DND-41 (cell line): ENCODE data around the gene RBM34.

ENCODE experiments used
- ATAC-seq: fragments of 200-7000 bp; cut with Tn5 transposase; 3 replicates; pipeline ENCODE4 v1.9.1; 2021; ENCODE audit warnings: low read depth; ENCODE audit not compliant: insufficient read depth
- DNase-seq: peaks from one replicate; pipeline ENCODE4 v3.0.0-alpha.2; 2020
- H2AFZ ChIP-seq: 2 replicates; pipeline ENCODE4 v1.6.0; 2012; ENCODE audit warnings: low read depth, low read length
- H3K27ac ChIP-seq: 2 replicates; pipeline ENCODE4 v1.5.1; 2012; ENCODE audit warnings: low read length, inconsistent platforms
- H3K27me3 ChIP-seq: fragments of 200-600 bp; sonication (generic); 2 replicates; pipeline ENCODE4 v1.6.0; 2012; ENCODE audit warnings: low read length, mild to moderate bottlenecking, inconsistent platforms; ENCODE audit not compliant: insufficient read depth, poor library complexity
- H3K36me3 ChIP-seq: 2 replicates; pipeline ENCODE4 v1.5.1; 2012; ENCODE audit warnings: low read length, inconsistent platforms; ENCODE audit not compliant: insufficient read depth
- H3K4me1 ChIP-seq: 2 replicates; pipeline ENCODE4 v1.5.1; 2012; ENCODE audit warnings: mild to moderate bottlenecking, low read length; ENCODE audit not compliant: insufficient read depth
- H3K4me2 ChIP-seq: 2 replicates; pipeline ENCODE4 v1.6.0; 2012; ENCODE audit warnings: mild to moderate bottlenecking, moderate library complexity, low read length, inconsistent platforms; ENCODE audit not compliant: insufficient read depth
- H3K4me3 ChIP-seq, 2 experiments: fragments of 200-600 bp in 1 of 2; shearing (Covaris generic) in 1 of 2; 2 replicates each; pipeline ENCODE4 v1.5.1; 2012 to 2016; ENCODE audit warnings: inconsistent platforms in 2 of 2, low read length in 2 of 2, mild to moderate bottlenecking in 2 of 2, low read depth in 1 of 2, moderate library complexity in 1 of 2
- H3K79me2 ChIP-seq: 2 replicates; pipeline ENCODE4 v1.6.0; 2012; ENCODE audit warnings: low read length, inconsistent platforms; ENCODE audit not compliant: insufficient read depth
- H3K9ac ChIP-seq: 2 replicates; pipeline ENCODE4 v1.6.0; 2012; ENCODE audit warnings: low read depth, mild to moderate bottlenecking, inconsistent platforms, low read length, moderate library complexity
- H3K9me3 ChIP-seq: 2 replicates; pipeline ENCODE4 v1.5.1; 2012; ENCODE audit warnings: low read length, moderate library complexity, mild to moderate bottlenecking, inconsistent platforms; ENCODE audit not compliant: insufficient read depth, severe bottlenecking
- H4K20me1 ChIP-seq: 2 replicates; pipeline ENCODE4 v1.6.0; 2012; ENCODE audit warnings: low read length; ENCODE audit not compliant: insufficient read depth
- EZH2 ChIP-seq: IDR thresholded peaks from 3 replicates; pipeline ENCODE4 v1.6.1; 2012; ENCODE audit warnings: borderline replicate concordance, low read depth, mild to moderate bottlenecking, moderate library complexity, low read length, inconsistent platforms; ENCODE audit not compliant: severe bottlenecking
- TF ChIP-seq, protein P1 (sequence below): IDR thresholded peaks from 2 replicates; pipeline ENCODE4 v1.5.1; 2012; ENCODE audit warnings: borderline replicate concordance, low read length, moderate library complexity, mild to moderate bottlenecking; ENCODE audit not compliant: poor library complexity, severe bottlenecking; ENCODE audit errors: extremely low read depth

Gene RBM34

DNA sequence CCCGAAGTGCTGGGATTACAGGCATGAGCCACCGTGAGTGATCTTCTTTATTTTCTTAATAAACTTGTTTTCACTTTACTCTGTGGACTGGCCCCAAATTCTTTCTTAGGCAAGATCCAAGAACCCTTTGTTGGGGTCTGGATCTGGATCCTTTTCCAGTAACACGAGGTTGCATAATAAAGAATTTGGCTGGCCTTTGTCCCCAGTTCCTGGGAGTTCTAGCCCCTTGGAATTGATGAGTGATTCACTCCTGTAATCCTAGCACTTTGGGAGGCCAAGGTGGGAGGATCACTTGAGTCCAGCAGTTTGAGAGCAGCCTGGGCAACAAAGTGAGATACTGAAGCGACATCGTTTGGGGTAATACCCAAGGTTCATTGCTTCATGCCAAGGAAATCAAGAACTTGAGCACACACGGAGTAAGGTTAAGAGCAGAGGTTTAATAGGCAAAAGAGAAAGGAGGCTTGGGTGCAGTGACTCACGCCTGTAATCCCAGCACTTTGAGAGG, 30.2 kb downstream of the RBM34 start:
- Histone ChIP-seq H3K9ac (no peak overlapping the region), H4K20me1 (peaks cover 19% of the 10 kb centered on the region; the same call in 1 of the 2 replicates), H3K9me3 (no peaks in the 10 kb centered on the region), H3K27ac (no peak overlapping the region), H2AFZ (no peak overlapping the region), H3K27me3 (no peaks in the 10 kb centered on the region), H3K79me2 (peaks cover 35% of the 10 kb centered on the region), H3K4me2 (no peak overlapping the region), H3K4me3 (no peak overlapping the region), H3K4me1 (peaks cover 29% of the 10 kb centered on the region), H3K36me3 (peaks cover 53% of the 10 kb centered on the region)
- ATAC-seq (no peak), DNase-seq (no peak)
- no peak for TF ChIP-seq EZH2
- TF ChIP-seq, protein P1, sequence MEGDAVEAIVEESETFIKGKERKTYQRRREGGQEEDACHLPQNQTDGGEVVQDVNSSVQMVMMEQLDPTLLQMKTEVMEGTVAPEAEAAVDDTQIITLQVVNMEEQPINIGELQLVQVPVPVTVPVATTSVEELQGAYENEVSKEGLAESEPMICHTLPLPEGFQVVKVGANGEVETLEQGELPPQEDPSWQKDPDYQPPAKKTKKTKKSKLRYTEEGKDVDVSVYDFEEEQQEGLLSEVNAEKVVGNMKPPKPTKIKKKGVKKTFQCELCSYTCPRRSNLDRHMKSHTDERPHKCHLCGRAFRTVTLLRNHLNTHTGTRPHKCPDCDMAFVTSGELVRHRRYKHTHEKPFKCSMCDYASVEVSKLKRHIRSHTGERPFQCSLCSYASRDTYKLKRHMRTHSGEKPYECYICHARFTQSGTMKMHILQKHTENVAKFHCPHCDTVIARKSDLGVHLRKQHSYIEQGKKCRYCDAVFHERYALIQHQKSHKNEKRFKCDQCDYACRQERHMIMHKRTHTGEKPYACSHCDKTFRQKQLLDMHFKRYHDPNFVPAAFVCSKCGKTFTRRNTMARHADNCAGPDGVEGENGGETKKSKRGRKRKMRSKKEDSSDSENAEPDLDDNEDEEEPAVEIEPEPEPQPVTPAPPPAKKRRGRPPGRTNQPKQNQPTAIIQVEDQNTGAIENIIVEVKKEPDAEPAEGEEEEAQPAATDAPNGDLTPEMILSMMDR = no peak

DNA sequence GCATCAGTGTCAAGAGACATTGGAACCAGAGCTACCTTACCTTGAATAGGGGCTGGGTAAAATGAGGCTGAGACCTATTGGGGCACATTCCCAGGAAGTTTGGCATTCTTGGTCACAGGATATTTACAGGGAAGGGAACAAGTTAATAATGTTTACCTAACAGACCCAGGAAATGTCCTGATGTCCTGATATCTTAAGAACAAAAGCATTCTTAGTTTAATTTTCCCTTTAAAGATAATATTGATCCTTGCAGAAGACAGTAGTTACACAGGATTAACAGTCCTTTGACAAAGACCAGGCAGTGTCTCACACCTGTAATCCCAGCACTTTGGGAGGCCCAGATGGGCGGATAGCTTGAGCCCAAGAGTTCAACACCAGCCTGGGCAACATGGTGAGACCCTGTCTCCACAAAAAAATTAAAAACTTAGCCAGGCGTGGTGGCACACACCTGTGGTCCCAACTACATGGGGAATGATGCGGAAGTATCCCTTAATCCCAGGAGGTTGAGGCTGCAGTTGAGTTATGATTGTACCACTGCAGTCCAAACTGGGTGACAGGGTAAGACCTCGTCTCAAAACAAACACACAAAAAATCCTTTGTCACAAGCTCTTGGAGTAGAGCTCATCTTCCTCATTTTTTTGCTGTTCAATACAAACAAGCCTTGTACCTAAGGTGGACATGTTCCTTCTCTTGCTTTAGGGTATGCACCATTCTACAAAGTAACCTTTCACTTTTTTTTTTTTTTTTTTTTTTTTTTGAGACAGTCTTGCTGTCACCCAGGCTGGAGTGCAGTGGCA, 31.1 kb downstream of the RBM34 start:
- Histone ChIP-seq H3K4me2 (no peak overlapping the region; the same call in 1 of the 2 replicates), H3K9ac (peak overlapping the region; percentile 83; the same call in 1 of the 2 replicates), H3K4me3 (no peak overlapping the region), H3K9me3 (no peaks in the 10 kb centered on the region), H3K27ac (peak overlapping the region; percentile 87), H3K27me3 (no peaks in the 10 kb centered on the region), H4K20me1 (peaks cover 22% of the 10 kb centered on the region; the same call in 1 of the 2 replicates), H3K79me2 (peaks cover 43% of the 10 kb centered on the region), H3K4me1 (peaks cover 33% of the 10 kb centered on the region), H3K36me3 (peaks cover 49% of the 10 kb centered on the region), H2AFZ (peak overlapping the region; percentile 81)
- TF ChIP-seq, protein P1 = no peak
- TF ChIP-seq EZH2 = no peak
- DNase-seq (no peak), ATAC-seq (no peak)

DNA sequence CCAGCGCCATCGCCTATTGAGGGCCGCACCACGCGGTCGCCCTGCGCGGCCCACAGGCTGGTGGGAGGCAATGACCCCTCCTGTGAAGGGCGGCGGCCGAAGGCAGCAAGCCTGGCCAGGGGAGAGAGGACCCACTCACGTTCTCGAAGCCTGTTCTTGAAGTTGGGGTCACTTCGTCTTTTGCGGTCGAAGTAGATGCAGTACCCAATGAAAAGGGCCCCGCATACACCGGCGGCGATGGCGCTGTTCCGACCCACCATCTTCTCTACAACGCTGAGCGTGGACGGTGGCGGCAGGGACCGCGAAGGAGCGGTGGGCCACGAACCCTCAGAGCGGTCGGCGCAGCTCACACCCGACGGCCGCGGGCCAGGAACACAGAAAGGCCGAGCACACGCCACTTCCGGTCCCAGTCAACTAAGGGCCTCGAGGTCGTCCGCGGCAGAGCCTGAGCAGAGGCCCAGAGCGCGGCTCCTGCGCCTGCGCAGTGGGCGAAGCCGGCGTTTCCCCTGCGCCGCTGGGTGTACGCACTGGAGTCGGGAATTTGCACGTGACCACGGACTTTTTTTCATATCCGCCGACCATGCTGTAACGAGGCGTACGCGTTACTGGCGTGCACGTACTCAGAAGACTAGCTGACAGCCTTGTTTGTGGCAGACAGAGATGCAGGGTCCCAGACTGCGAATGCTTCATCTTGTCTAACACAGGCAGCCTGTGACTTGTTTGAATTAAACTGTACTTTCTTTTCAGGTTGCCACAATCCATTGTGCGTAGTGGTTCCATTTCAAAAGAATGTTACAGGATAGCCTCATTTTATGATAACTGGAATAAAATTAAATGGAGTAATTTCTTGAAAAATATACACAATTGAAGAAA, 32.4 kb downstream of the RBM34 start, which contains the start of gene TOMM20:
TOMM20 (minus strand) TSS at position 382 of the 873 bp plus-strand sequence; CDS start at position 260, 122 bp downstream.
- Histone ChIP-seq H3K4me3 (peak within 1 kb of the TSS; percentile 76 to 80), H3K27ac (peak within 1 kb of the TSS; percentile 87), H2AFZ (peak within 1 kb of the TSS; percentile 85), H3K4me1 (peaks cover 40% of the 10 kb centered on the region), H3K9me3 (no peaks in the 10 kb centered on the region), H3K79me2 (peaks cover 56% of the 10 kb centered on the region), H3K9ac (peak within 1 kb of the TSS; percentile 83), H4K20me1 (peaks cover 30% of the 10 kb centered on the region), H3K36me3 (peaks cover 48% of the 10 kb centered on the region), H3K4me2 (peak within 1 kb of the TSS; percentile 75), H3K27me3 (no peaks in the 10 kb centered on the region)
- no peak for TF ChIP-seq EZH2
- TF ChIP-seq, protein P1 = peak; percentile 44
- DNase-seq (peak; percentile 97), ATAC-seq (peak; percentile 93)
